K562 (cell line): ENCODE data around the gene ZNF485. TPM values are rescaled to one million over a fixed set of nuclear protein-coding genes. Genes with fewer than 3 reads are reported as not detected.

ENCODE experiments used
- ARID4B ChIP-seq: sonication (generic); formaldehyde crosslinking; IDR thresholded peaks from 2 replicates; pipeline ENCODE4 v1.8.0; 2022; ENCODE audit warnings: mild to moderate bottlenecking, missing genetic modification reagents
- ARNT ChIP-seq, 2 experiments: fragments of 450-650 bp; IDR thresholded peaks; 2 replicates each; pipeline ENCODE4 v1.6.1; 2016; ENCODE audit warnings: mild to moderate bottlenecking in 1 of 2
- DEAF1 ChIP-seq: fragments of 450-650 bp; formaldehyde crosslinking; IDR thresholded peaks from 2 replicates; pipeline ENCODE4 v1.4.0; 2020; ENCODE audit warnings: mild to moderate bottlenecking, moderate library complexity
- E2F3 ChIP-seq: fragments of 250-450 bp; sonication (Bioruptor Pico); IDR thresholded peaks from 2 replicates; pipeline ENCODE4 v1.4.0; 2020; ENCODE audit warnings: mild to moderate bottlenecking
- E2F6 ChIP-seq, 2 experiments: IDR thresholded peaks; 2 replicates each; pipeline ENCODE4 v1.6.1; 2011; ENCODE audit warnings: borderline replicate concordance in 1 of 2, control low read depth in 1 of 2, low read depth in 1 of 2, low read length in 1 of 2, mild to moderate bottlenecking in 1 of 2, mixed read lengths in 1 of 2, moderate library complexity in 1 of 2; ENCODE audit not compliant: insufficient read depth in 1 of 2, insufficient read length in 1 of 2, poor library complexity in 1 of 2, severe bottlenecking in 1 of 2; ENCODE audit errors: extremely low read depth in 1 of 2
- FIP1L1 ChIP-seq: fragments of 200-400 bp; formaldehyde crosslinking; IDR thresholded peaks from 2 replicates; pipeline ENCODE4 v1.6.1; 2018; ENCODE audit warnings: mild to moderate bottlenecking, low read depth, low read length; ENCODE audit not compliant: poor library complexity, severe bottlenecking
- HCFC1 ChIP-seq: IDR thresholded peaks from 2 replicates; pipeline ENCODE4 v1.6.1; 2012; ENCODE audit warnings: low read depth, low read length, improper control_type of control experiment
- IRF2 ChIP-seq: sonication (generic); formaldehyde crosslinking; IDR thresholded peaks from 2 replicates; pipeline ENCODE4 v1.8.1; 2022; ENCODE audit warnings: mild to moderate bottlenecking, missing genetic modification reagents
- KLF6 ChIP-seq: fragments of 250-450 bp; sonication (Bioruptor Pico); IDR thresholded peaks from 2 replicates; pipeline ENCODE4 v1.4.0; 2020; ENCODE audit warnings: mild to moderate bottlenecking, moderate library complexity, borderline replicate concordance
- PHF8 ChIP-seq: fragments of 200-600 bp; sonication (generic); IDR thresholded peaks from 2 replicates; pipeline ENCODE4 v1.6.1; 2012; ENCODE audit warnings: mixed run types, mild to moderate bottlenecking, inconsistent platforms, low read length, moderate library complexity, borderline replicate concordance
- PYGO2 ChIP-seq: fragments of 450-650 bp; IDR thresholded peaks from 2 replicates; pipeline ENCODE4 v1.6.1; 2016; ENCODE audit warnings: mild to moderate bottlenecking, missing genetic modification characterization, moderate library complexity, missing compliant biosample characterization
- RFX5 ChIP-seq: IDR thresholded peaks from 2 replicates; pipeline ENCODE4 v1.6.1; 2011; ENCODE audit warnings: low read depth, mild to moderate bottlenecking, improper control_type of control experiment, low read length
- TARDBP ChIP-seq: fragments of 450-650 bp; IDR thresholded peaks from 2 replicates; pipeline ENCODE4 v1.6.1; 2016
- TCF3 ChIP-seq: sonication (generic); formaldehyde crosslinking; IDR thresholded peaks from 2 replicates; pipeline ENCODE4 v1.4.0; 2020; ENCODE audit warnings: mild to moderate bottlenecking, missing genetic modification reagents
- TRIM24 ChIP-seq, 2 experiments: fragments of 450-650 bp; IDR thresholded peaks; 2 replicates each; pipeline ENCODE4 v1.6.1; 2016
- ZNF134 ChIP-seq: fragments of 250-450 bp; sonication (Bioruptor Pico); conservative IDR thresholded peaks from 2 replicates; pipeline ENCODE4 v1.4.0; 2020
- ZNF224 ChIP-seq: sonication (generic); formaldehyde crosslinking; IDR thresholded peaks from 2 replicates; pipeline ENCODE4 v1.8.0; 2022; ENCODE audit warnings: mild to moderate bottlenecking, missing genetic modification reagents
- polyA plus RNA-seq, 8 experiments: library from polyadenylated mRNA; depleted of rRNA in 4 of 8; stranded (reverse) in 5 of 8; unstranded in 3 of 8; fragments of >200 nt; fragmentation: Nextera tagmentation in 2 of 8; fragmentation: Illumina TruSeq in 1 of 8; extraction: Ambion mirVana in 2 of 8; extraction: Trizol in 1 of 8; gene quantifications; 2 replicates each; pipeline versions ENCODE4 v1.2.1 to v1.2.3, GENCODE V29; 2011 to 2014; ENCODE audit warnings: inconsistent platforms in 1 of 8, missing spikeins in 1 of 8
- total RNA-seq, 7 experiments: library from RNA; depleted of rRNA in 6 of 7; stranded (reverse); fragments of >200 nt in 6 of 7; fragmentation: Illumina TruSeq in 2 of 7; extraction: Trizol in 2 of 7; gene quantifications; 2 replicates each; pipeline versions ENCODE4 v1.2.1 to v1.2.3, GENCODE V29; 2011 to 2021; ENCODE audit warnings: low replicate concordance in 1 of 7
- TF ChIP-seq, protein P1 (sequence below), 2 experiments: IDR thresholded peaks; 2 replicates each; pipeline ENCODE4 v1.6.1; 2012; ENCODE audit warnings: improper control_type of control experiment in 2 of 2, low read depth in 2 of 2, low read length in 2 of 2, borderline replicate concordance in 1 of 2

The ZNF485 gene
- total and polyA plus RNA-seq, 9 of the 15 experiments (the other 6 are each of a cell fraction or from before 2014, with no cell fraction given): 8.0 to 18.7 (median 11.9) TPM

DNA sequence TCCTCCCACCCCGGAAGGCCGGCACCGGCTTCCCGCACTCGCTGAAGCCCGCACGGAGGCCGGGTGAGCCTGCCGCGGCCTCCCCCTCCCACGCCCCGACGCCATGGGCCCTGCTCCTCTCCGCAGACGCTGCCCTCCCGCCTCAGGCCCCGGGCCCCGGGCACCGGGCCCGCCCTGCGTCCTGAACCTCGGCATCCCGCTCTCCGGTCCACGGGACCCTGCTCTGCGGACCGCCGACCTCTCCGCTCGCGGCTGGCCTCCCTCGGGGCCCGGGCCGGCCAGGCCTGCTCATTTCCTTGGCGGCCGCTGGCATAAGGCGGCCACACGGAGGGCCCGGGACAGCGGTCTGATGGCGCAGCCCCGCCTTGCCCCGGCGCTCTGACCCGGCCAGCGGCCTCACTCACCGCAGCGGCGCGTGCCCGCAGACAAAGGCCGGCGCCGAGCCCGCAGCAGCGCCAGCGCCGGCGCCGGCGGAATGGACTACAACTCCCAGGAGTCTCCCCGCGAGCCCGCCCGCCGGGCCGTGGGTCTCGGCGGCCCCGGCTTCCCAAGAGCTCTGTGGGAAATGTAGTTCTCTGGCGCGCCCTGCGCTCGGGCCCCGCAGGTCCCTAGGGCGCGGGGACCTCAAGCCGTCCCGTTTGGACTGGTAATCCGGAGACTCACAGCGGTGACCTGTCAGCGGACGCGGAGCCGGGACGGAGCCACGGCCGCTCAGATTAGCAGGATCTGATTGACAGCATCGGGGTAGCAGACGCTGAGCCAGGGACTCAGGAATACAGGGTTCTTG, 42.4 kb downstream of the ZNF485 start, which contains the start of gene ZNF32 (continued):
- TF ChIP-seq PHF8 (peak; percentile 94), PYGO2 (no peak), ARID4B (CRISPR knock-in tag) (peak; percentile 76), TCF3 (no peak), IRF2 (no peak), E2F6 (IDR thresholded peaks at IDR 0.05; ENCODE audit: borderline replicate concordance in 1 of 2, extremely low read depth in 1 of 2, insufficient read depth in 1 of 2, insufficient read length in 1 of 2, low read depth in 1 of 2, low read length in 1 of 2, poor library complexity in 1 of 2, severe bottlenecking in 1 of 2) (peak in 1 of 2 experiments; percentile 89), DEAF1 (CRISPR knock-in tag) (no peak), HCFC1 (peak; percentile 98), FIP1L1 (peak; percentile 62), ZNF134 (CRISPR knock-in tag) (no peak), ZNF224 (no peak), KLF6 (no peak), RFX5 (no peak), TRIM24 (IDR thresholded peaks at IDR 0.05) (no peak), E2F3 (CRISPR knock-in tag) (0 out of 2 replicates have a peak, but pooled peaks have one; percentile 18), TARDBP (peak; percentile 50; the same call in 1 of the 2 replicates), ARNT (IDR thresholded peaks at IDR 0.05) (no peak)
- TF ChIP-seq, protein P1, sequence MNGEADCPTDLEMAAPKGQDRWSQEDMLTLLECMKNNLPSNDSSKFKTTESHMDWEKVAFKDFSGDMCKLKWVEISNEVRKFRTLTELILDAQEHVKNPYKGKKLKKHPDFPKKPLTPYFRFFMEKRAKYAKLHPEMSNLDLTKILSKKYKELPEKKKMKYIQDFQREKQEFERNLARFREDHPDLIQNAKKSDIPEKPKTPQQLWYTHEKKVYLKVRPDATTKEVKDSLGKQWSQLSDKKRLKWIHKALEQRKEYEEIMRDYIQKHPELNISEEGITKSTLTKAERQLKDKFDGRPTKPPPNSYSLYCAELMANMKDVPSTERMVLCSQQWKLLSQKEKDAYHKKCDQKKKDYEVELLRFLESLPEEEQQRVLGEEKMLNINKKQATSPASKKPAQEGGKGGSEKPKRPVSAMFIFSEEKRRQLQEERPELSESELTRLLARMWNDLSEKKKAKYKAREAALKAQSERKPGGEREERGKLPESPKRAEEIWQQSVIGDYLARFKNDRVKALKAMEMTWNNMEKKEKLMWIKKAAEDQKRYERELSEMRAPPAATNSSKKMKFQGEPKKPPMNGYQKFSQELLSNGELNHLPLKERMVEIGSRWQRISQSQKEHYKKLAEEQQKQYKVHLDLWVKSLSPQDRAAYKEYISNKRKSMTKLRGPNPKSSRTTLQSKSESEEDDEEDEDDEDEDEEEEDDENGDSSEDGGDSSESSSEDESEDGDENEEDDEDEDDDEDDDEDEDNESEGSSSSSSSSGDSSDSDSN (IDR thresholded peaks at IDR 0.05; ENCODE audit: borderline replicate concordance in 1 of 2, low read depth in 2 of 2, low read length in 2 of 2): peak; percentile 56 to 71; a peak in 3 of 4 replicates
